K562 (cell line): ENCODE results near the gene CAVIN1. TPM values are rescaled to one million over a fixed set of nuclear protein-coding genes. Genes with fewer than 3 reads are reported as not detected.

ENCODE experiments used
- ARID1B ChIP-seq: fragments of 450-650 bp; IDR thresholded peaks from 2 replicates; pipeline ENCODE4 v1.6.1; 2016; ENCODE audit warnings: antibody characterized with exemption, mild to moderate bottlenecking, inconsistent platforms
- EP400 ChIP-seq: fragments of 450-650 bp; IDR thresholded peaks from 2 replicates; pipeline ENCODE4 v1.6.1; 2017; ENCODE audit warnings: antibody characterized with exemption, mild to moderate bottlenecking, moderate library complexity
- ETV5 ChIP-seq: sonication (generic); formaldehyde crosslinking; IDR thresholded peaks from 2 replicates; pipeline ENCODE4 v1.4.0; 2020; ENCODE audit warnings: low read depth, mild to moderate bottlenecking, missing genetic modification reagents
- HOMEZ ChIP-seq: fragments of 250-450 bp; sonication (Bioruptor Pico); IDR thresholded peaks from 2 replicates; pipeline ENCODE4 v1.4.0; 2020; ENCODE audit warnings: mild to moderate bottlenecking, moderate library complexity
- SIN3A ChIP-seq, 2 experiments: fragments of 150-350 bp in 1 of 2; IDR thresholded peaks; 2 replicates each; pipeline ENCODE4 v1.6.1; 2011 to 2016; ENCODE audit warnings: borderline replicate concordance in 2 of 2, low read depth in 2 of 2, low read length in 2 of 2, mild to moderate bottlenecking in 2 of 2, moderate library complexity in 2 of 2; ENCODE audit not compliant: control insufficient read depth in 1 of 2
- SMARCA4 ChIP-seq: fragments of 450-650 bp; IDR thresholded peaks from 2 replicates; pipeline ENCODE4 v1.6.1; 2016
- ZNF121 ChIP-seq: sonication (generic); formaldehyde crosslinking; conservative IDR thresholded peaks from 2 replicates; pipeline ENCODE4 v1.8.0; 2022; ENCODE audit warnings: missing genetic modification reagents
- polyA plus RNA-seq, 8 experiments: library from polyadenylated mRNA; depleted of rRNA in 4 of 8; stranded (reverse) in 5 of 8; unstranded in 3 of 8; fragments of >200 nt; fragmentation: Nextera tagmentation in 2 of 8; fragmentation: Illumina TruSeq in 1 of 8; extraction: Ambion mirVana in 2 of 8; extraction: Trizol in 1 of 8; gene quantifications; 2 replicates each; pipeline versions ENCODE4 v1.2.1 to v1.2.3, GENCODE V29; 2011 to 2014; ENCODE audit warnings: inconsistent platforms in 1 of 8, missing spikeins in 1 of 8
- total RNA-seq, 7 experiments: library from RNA; depleted of rRNA in 6 of 7; stranded (reverse); fragments of >200 nt in 6 of 7; fragmentation: Illumina TruSeq in 2 of 7; extraction: Trizol in 2 of 7; gene quantifications; 2 replicates each; pipeline versions ENCODE4 v1.2.1 to v1.2.3, GENCODE V29; 2011 to 2021; ENCODE audit warnings: low replicate concordance in 1 of 7
- TF ChIP-seq, protein P1 (sequence below): sonication (generic); formaldehyde crosslinking; IDR thresholded peaks from 2 replicates; pipeline ENCODE4 v1.8.1; 2023; ENCODE audit warnings: mild to moderate bottlenecking, missing genetic modification reagents, moderate library complexity
- TF ChIP-seq, protein P2 (sequence below), 2 experiments: IDR thresholded peaks in 1 of 2; conservative IDR thresholded peaks in 1 of 2; 2 replicates each; pipeline ENCODE4 v1.6.1; 2016; ENCODE audit warnings: low read depth in 2 of 2, mild to moderate bottlenecking in 1 of 2, missing compliant biosample characterization in 1 of 2, missing genetic modification characterization in 1 of 2, moderate library complexity in 1 of 2
- TF ChIP-seq, protein P3 (sequence below), 3 experiments: IDR thresholded peaks in 2 of 3; conservative IDR thresholded peaks in 1 of 3; 2 replicates each; pipeline ENCODE4 v1.5.1; 2011 to 2012; ENCODE audit warnings: low read length in 3 of 3, mild to moderate bottlenecking in 3 of 3, control low read depth in 2 of 3, improper control_type of control experiment in 1 of 3, inconsistent platforms in 1 of 3, low read depth in 1 of 3, mixed read lengths in 1 of 3, moderate library complexity in 1 of 3; ENCODE audit not compliant: insufficient read depth in 2 of 3
- TF ChIP-seq, protein P4 (sequence below), 2 experiments: IDR thresholded peaks; 2 replicates each; pipeline ENCODE4 v1.6.1; 2012; ENCODE audit warnings: improper control_type of control experiment in 2 of 2, low read depth in 2 of 2, low read length in 2 of 2, borderline replicate concordance in 1 of 2
- TF ChIP-seq, protein P5 (sequence below): fragments of 250-450 bp; sonication (Bioruptor Pico); IDR thresholded peaks from 2 replicates; pipeline ENCODE4 v1.8.0; 2021; ENCODE audit warnings: mild to moderate bottlenecking, moderate library complexity
- TF ChIP-seq, protein P6 (sequence below): sonication (generic); IDR thresholded peaks from 2 replicates; pipeline ENCODE4 v1.6.1; 2016

Gene CAVIN1
- total and polyA plus RNA-seq, 9 of the 15 experiments (the other 6 are each of a cell fraction or from before 2014, with no cell fraction given) = 6.8 to 162 (median 74.5) TPM

- TF ChIP-seq, protein P1, sequence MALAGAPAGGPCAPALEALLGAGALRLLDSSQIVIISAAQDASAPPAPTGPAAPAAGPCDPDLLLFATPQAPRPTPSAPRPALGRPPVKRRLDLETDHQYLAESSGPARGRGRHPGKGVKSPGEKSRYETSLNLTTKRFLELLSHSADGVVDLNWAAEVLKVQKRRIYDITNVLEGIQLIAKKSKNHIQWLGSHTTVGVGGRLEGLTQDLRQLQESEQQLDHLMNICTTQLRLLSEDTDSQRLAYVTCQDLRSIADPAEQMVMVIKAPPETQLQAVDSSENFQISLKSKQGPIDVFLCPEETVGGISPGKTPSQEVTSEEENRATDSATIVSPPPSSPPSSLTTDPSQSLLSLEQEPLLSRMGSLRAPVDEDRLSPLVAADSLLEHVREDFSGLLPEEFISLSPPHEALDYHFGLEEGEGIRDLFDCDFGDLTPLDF = no peak
- TF ChIP-seq, protein P2, sequence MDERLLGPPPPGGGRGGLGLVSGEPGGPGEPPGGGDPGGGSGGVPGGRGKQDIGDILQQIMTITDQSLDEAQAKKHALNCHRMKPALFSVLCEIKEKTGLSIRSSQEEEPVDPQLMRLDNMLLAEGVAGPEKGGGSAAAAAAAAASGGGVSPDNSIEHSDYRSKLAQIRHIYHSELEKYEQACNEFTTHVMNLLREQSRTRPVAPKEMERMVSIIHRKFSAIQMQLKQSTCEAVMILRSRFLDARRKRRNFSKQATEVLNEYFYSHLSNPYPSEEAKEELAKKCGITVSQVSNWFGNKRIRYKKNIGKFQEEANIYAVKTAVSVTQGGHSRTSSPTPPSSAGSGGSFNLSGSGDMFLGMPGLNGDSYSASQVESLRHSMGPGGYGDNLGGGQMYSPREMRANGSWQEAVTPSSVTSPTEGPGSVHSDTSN (CRISPR knock-in tag; IDR thresholded peaks at IDR 0.05; ENCODE audit: low read depth) = no peak
- TF ChIP-seq, protein P2 (tag; conservative IDR thresholded peaks at IDR 0.05; ENCODE audit: low read depth) = no peak
- TF ChIP-seq, protein P3, sequence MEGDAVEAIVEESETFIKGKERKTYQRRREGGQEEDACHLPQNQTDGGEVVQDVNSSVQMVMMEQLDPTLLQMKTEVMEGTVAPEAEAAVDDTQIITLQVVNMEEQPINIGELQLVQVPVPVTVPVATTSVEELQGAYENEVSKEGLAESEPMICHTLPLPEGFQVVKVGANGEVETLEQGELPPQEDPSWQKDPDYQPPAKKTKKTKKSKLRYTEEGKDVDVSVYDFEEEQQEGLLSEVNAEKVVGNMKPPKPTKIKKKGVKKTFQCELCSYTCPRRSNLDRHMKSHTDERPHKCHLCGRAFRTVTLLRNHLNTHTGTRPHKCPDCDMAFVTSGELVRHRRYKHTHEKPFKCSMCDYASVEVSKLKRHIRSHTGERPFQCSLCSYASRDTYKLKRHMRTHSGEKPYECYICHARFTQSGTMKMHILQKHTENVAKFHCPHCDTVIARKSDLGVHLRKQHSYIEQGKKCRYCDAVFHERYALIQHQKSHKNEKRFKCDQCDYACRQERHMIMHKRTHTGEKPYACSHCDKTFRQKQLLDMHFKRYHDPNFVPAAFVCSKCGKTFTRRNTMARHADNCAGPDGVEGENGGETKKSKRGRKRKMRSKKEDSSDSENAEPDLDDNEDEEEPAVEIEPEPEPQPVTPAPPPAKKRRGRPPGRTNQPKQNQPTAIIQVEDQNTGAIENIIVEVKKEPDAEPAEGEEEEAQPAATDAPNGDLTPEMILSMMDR (IDR thresholded peaks at IDR 0.05 in 2 of 3, conservative IDR thresholded peaks at IDR 0.05 in 1 of 3; ENCODE audit: insufficient read depth in 2 of 3, low read depth in 1 of 3, low read length in 3 of 3) = peak; percentile 61 to 69 (median 65)
- peak; percentile 15 for TF ChIP-seq SMARCA4
- no peak for TF ChIP-seq HOMEZ (CRISPR knock-in tag)
- TF ChIP-seq, protein P4, sequence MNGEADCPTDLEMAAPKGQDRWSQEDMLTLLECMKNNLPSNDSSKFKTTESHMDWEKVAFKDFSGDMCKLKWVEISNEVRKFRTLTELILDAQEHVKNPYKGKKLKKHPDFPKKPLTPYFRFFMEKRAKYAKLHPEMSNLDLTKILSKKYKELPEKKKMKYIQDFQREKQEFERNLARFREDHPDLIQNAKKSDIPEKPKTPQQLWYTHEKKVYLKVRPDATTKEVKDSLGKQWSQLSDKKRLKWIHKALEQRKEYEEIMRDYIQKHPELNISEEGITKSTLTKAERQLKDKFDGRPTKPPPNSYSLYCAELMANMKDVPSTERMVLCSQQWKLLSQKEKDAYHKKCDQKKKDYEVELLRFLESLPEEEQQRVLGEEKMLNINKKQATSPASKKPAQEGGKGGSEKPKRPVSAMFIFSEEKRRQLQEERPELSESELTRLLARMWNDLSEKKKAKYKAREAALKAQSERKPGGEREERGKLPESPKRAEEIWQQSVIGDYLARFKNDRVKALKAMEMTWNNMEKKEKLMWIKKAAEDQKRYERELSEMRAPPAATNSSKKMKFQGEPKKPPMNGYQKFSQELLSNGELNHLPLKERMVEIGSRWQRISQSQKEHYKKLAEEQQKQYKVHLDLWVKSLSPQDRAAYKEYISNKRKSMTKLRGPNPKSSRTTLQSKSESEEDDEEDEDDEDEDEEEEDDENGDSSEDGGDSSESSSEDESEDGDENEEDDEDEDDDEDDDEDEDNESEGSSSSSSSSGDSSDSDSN (IDR thresholded peaks at IDR 0.05; ENCODE audit: borderline replicate concordance in 1 of 2, low read depth in 2 of 2, low read length in 2 of 2) = no peak
- TF ChIP-seq, protein P5, sequence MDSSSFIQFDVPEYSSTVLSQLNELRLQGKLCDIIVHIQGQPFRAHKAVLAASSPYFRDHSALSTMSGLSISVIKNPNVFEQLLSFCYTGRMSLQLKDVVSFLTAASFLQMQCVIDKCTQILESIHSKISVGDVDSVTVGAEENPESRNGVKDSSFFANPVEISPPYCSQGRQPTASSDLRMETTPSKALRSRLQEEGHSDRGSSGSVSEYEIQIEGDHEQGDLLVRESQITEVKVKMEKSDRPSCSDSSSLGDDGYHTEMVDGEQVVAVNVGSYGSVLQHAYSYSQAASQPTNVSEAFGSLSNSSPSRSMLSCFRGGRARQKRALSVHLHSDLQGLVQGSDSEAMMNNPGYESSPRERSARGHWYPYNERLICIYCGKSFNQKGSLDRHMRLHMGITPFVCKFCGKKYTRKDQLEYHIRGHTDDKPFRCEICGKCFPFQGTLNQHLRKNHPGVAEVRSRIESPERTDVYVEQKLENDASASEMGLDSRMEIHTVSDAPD (CRISPR knock-in tag) = no peak
- TF ChIP-seq ZNF121 (CRISPR knock-in tag) = no peak
- TF ChIP-seq EP400 = no peak
- TF ChIP-seq ARID1B = peak; percentile 78
- TF ChIP-seq, protein P6, sequence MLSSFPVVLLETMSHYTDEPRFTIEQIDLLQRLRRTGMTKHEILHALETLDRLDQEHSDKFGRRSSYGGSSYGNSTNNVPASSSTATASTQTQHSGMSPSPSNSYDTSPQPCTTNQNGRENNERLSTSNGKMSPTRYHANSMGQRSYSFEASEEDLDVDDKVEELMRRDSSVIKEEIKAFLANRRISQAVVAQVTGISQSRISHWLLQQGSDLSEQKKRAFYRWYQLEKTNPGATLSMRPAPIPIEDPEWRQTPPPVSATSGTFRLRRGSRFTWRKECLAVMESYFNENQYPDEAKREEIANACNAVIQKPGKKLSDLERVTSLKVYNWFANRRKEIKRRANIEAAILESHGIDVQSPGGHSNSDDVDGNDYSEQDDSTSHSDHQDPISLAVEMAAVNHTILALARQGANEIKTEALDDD = 0 out of 2 replicates have a peak, but pooled peaks have one; percentile 40
- peak; percentile 70; the same call in 1 of the 2 replicates for TF ChIP-seq ETV5 (CRISPR knock-in tag)
- peak; percentile 82 to 85; a peak in 2 of 4 replicates for TF ChIP-seq SIN3A (IDR thresholded peaks at IDR 0.05; ENCODE audit: borderline replicate concordance in 2 of 2, control insufficient read depth in 1 of 2, low read depth in 2 of 2, low read length in 2 of 2)
These were observed 36.3 kb upstream of the CAVIN1 start (continued) for GRCh38 chr17:42459256-42459800.
